ENCODE results near the gene SMYD3.

SMYD3 gene

GRCh38 chr1:245867738-245868137, 639.3 kb downstream of the SMYD3 start:
- Mint-ChIP-seq H3K27me3 (no peaks in the 10 kb centered on the region), H3K4me1 (no peaks in the 10 kb centered on the region), H3K4me3 (no peak overlapping the region), H3K27ac (no peak overlapping the region), H3K9me3 (no peaks in the 10 kb centered on the region), H3K36me3 (peaks cover 33% of the 10 kb centered on the region)
- DNase-seq (ENCODE audit: low spot score in 2 of 2) (no peak), ATAC-seq (ENCODE audit: low read depth) (no peak)

DNA sequence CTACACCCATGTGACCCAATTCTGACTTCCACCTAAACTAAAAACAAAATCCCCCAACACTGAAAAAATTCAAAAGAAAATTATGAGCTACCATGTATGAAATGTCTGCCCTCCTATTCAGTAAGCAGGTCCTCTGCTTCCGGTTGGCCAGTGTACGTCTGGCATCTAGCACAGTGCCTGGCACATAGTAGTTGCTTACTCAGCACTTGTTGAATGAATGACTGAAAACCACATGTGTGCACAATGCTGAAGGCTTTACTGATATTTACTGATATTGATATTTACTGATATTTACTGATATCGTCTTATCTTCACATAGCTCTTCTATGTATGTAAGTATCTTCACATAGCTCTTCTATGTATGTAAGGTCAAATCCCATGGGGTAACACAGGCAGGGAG, 642.2 kb downstream of the SMYD3 start:
- Mint-ChIP-seq H3K27me3 (no peaks in the 10 kb centered on the region), H3K9me3 (no peaks in the 10 kb centered on the region), H3K4me1 (no peaks in the 10 kb centered on the region), H3K36me3 (peaks cover 20% of the 10 kb centered on the region), H3K4me3 (no peak overlapping the region), H3K27ac (no peak overlapping the region)
- DNase-seq (ENCODE audit: low spot score in 2 of 2): no peak
- ATAC-seq (ENCODE audit: low read depth): no peak

DNA sequence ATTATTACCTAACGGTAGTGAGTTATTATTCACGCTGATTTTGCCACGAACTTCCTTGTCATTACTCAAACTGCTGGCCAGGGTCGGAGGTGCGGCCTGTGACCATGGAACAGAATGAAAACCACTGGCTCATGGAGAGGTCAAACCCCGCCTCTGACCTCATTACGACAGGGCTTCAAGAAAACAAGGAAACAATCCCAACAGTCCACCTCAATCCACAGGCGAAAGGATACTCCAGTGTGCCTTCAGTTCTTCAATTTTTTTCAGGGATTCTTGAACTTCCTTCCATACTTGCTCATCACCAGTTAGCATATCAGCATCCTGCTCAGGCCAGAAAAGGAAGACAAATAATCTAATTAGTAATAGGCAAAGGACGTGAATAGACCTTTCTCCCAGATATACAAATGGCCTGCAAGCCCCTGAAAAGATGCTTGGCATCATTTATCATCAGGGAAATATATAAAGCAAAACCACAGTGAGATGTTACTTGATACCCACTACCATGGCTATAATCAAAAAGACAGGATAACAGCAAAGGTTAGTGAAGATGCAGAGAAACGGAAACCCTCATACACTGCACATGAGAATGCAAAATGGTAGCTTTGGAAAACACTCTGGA, 643.4 kb downstream of the SMYD3 start:
- Mint-ChIP-seq H3K4me1 (no peaks in the 10 kb centered on the region), H3K27ac (no peak overlapping the region), H3K27me3 (no peaks in the 10 kb centered on the region), H3K4me3 (no peak overlapping the region), H3K9me3 (no peaks in the 10 kb centered on the region), H3K36me3 (peaks cover 20% of the 10 kb centered on the region)
- ATAC-seq (ENCODE audit: low read depth) (no peak), DNase-seq (ENCODE audit: low spot score in 2 of 2) (no peak)

DNA sequence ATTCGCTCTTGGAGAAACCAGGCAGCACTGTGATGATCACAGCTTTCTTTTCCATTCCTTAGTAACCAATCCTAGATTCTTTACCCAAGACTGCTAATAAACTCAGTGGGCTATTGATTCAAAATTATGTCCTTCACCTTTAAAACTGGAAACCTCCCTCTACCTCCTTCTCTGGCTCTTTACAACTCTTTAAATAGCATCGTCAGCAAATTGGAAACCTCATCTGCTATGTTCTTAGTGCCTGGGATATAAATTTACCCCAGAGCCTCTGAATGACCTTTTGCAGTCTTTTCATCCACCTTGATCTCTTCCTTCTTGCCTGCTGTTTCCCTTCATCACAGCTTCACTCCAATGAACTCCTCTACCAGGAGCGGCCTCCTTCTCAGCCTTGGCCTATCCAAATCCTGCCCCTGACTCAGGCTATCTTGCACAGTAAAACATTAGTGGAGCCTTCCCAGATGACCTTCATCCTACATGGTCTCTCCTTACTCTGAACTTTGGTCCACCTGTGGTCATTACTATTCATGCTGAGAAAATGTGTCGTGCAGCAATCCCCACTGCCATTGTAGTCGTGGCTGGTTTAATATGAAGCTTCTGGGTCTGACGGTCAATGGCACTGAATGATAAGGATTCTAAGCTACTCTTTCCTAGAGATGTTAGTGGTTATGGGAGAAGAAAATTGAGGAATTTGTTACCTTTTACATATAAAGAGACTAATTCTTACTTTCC, 644.1 kb downstream of the SMYD3 start:
- Mint-ChIP-seq H3K4me1 (no peaks in the 10 kb centered on the region), H3K27me3 (no peaks in the 10 kb centered on the region), H3K4me3 (no peak overlapping the region), H3K9me3 (no peaks in the 10 kb centered on the region), H3K36me3 (peaks cover 22% of the 10 kb centered on the region), H3K27ac (no peak overlapping the region)
- DNase-seq (ENCODE audit: low spot score in 2 of 2) (no peak), ATAC-seq (ENCODE audit: low read depth) (no peak)

GRCh38 chr1:245860657-245861544, 646.2 kb downstream of the SMYD3 start:
- H3K4me3 Mint-ChIP-seq: no peak overlapping the region
- no peaks in the 10 kb centered on the region for H3K27me3 Mint-ChIP-seq
- H3K9me3 Mint-ChIP-seq: no peaks in the 10 kb centered on the region
- no peak overlapping the region for H3K27ac Mint-ChIP-seq
- ATAC-seq (ENCODE audit: low read depth): no peak
- H3K36me3 Mint-ChIP-seq: peaks cover 32% of the 10 kb centered on the region
- DNase-seq (ENCODE audit: low spot score in 2 of 2): no peak
- no peaks in the 10 kb centered on the region for H3K4me1 Mint-ChIP-seq

DNA sequence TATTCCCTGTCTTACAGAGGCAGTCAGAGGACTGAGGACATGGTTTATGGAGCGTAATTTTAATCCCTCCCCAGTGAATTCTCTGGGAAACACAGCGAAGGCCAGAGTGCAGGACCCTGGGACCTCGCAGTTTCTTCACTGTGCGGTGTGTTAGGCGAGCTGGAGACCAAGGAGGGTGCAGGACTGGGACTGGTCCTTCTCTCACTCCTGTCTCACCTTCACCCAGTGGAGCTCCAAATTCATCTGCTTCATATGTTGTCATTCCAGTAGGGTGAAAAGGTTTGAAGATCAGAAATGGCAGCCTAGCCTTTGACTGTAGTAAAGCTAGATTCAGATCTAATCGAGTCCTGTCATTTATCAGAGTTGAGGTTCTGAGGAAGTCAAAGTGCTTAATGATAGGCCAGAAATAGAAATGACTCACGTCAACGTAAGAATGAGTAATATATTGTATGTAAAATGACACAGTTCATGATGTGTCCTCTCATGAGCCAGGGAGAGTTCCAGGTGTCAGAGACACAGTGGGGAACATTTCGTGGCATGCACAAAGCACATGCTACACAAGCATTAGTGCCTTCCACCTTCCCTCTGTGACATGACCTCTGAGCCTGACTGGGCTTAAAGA, 647.5 kb downstream of the SMYD3 start:
- peaks cover 34% of the 10 kb centered on the region for H3K36me3 Mint-ChIP-seq
- no peak overlapping the region for H3K27ac Mint-ChIP-seq
- H3K9me3 Mint-ChIP-seq: peaks cover under 1% of the 10 kb centered on the region
- no peaks in the 10 kb centered on the region for H3K4me1 Mint-ChIP-seq
- no peaks in the 10 kb centered on the region for H3K27me3 Mint-ChIP-seq
- ATAC-seq (ENCODE audit: low read depth) (no peak), DNase-seq (ENCODE audit: low spot score in 2 of 2) (no peak)
- no peak overlapping the region for H3K4me3 Mint-ChIP-seq

DNA sequence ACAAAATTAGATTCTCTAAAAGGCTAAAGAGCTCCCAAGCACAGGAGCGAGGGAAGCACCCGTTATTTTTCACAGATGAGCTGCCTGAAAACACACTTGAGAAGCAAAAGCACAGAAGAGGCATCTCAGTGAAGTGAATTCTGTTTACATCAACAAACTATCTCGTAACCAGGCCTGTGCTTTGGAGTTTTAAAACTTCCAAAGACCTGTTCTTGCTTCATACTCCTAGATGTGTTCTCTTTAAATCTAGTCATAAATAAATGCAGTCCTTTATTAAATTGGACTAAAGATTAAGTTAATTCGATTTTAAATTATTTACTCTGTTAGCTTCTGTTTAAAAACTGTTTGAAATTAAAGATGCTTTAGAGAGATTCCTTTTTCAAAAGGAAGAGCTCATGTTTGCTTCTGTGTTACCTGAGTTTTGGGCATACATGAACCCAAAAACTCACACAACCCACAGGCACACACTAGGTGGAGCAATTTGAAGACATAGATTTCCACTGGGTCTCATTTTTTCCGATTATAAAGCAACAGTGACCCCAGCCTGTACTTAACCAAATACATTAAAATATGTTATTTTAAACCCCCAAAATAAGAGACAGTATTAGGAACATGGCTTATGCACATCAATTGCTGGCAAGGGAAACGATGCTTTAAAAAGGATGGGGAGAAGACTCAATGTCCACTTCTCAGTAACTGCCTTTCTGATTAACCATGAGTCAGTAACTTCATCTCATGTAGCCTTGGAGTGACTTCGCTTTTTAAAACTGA, 648.2 kb downstream of the SMYD3 start:
- DNase-seq (ENCODE audit: low spot score in 2 of 2) (no peak), ATAC-seq (ENCODE audit: low read depth) (no peak)
- Mint-ChIP-seq H3K36me3 (peaks cover 38% of the 10 kb centered on the region), H3K4me3 (no peak overlapping the region), H3K27ac (no peak overlapping the region), H3K27me3 (no peaks in the 10 kb centered on the region), H3K4me1 (no peaks in the 10 kb centered on the region), H3K9me3 (peaks cover 3% of the 10 kb centered on the region)

DNA sequence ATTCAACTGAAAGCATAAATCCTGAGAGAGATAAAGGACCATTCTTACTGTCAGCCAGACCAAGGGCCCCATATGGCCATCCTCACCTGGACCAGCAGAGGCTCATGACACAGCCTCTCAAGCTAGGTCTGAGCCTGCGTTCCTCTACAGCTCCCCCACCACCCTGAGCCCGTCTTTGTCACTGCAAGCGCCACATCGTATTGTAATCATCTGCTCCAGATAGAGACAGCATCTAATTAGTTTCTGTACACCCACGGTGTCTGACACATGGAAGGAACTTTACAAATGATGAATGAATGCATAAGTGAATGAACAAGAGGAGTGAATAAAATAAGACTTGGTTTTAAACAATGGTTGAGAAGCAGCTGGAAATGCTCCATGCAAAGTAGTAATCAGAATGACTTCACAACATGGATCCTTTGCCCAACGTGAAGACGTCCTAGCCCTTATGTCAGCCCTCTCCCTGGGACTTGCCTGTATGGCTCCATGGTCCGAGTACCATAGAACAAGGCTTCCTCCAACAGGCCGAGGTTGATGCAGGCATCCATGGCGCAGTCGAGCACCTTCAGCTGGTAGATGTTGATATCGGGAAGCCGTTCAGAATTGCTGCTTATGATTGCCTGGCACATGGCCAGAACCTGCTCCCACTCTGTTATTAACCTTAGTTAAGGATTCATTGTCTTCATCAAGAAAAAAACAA, 648.9 kb downstream of the SMYD3 start:
- ATAC-seq (ENCODE audit: low read depth): no peak
- Mint-ChIP-seq H3K4me3 (no peak overlapping the region), H3K9me3 (peaks cover 3% of the 10 kb centered on the region), H3K36me3 (peaks cover 35% of the 10 kb centered on the region), H3K27me3 (no peaks in the 10 kb centered on the region), H3K27ac (no peak overlapping the region), H3K4me1 (no peaks in the 10 kb centered on the region)
- DNase-seq (ENCODE audit: low spot score in 2 of 2): no peak

DNA sequence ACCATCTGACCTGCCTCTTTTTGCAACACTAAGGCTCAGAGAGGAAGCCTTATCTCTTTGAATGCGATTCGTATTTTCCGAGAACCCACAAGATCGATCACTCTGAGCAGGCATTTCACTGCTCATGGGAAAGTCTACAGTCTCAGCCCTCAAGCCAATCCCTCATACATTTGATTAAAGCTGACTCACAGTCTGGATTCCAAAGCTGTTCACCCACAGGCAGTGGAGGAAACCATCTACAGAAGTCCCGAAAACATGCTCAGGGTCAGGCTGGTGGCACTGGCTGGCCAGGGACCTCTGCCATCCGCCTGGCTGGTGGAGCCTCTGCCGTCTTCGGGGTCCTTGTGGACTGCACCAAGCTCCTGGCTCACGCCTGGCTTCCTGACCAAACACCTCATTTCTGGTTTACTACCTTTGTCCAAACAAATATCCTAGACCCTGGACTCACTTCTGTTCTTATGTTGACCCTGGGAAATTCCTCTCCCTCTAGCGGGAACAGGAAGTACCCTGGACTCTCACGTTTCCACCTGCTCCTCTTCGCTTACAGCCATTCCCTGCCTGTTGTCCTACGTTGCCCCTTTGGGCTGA, 650.0 kb downstream of the SMYD3 start:
- Mint-ChIP-seq H3K4me1 (no peaks in the 10 kb centered on the region), H3K36me3 (peaks cover 32% of the 10 kb centered on the region), H3K27me3 (no peaks in the 10 kb centered on the region), H3K9me3 (peaks cover 3% of the 10 kb centered on the region), H3K27ac (no peak overlapping the region), H3K4me3 (no peak overlapping the region)
- ATAC-seq (ENCODE audit: low read depth) (no peak), DNase-seq (ENCODE audit: low spot score in 2 of 2) (no peak)

DNA sequence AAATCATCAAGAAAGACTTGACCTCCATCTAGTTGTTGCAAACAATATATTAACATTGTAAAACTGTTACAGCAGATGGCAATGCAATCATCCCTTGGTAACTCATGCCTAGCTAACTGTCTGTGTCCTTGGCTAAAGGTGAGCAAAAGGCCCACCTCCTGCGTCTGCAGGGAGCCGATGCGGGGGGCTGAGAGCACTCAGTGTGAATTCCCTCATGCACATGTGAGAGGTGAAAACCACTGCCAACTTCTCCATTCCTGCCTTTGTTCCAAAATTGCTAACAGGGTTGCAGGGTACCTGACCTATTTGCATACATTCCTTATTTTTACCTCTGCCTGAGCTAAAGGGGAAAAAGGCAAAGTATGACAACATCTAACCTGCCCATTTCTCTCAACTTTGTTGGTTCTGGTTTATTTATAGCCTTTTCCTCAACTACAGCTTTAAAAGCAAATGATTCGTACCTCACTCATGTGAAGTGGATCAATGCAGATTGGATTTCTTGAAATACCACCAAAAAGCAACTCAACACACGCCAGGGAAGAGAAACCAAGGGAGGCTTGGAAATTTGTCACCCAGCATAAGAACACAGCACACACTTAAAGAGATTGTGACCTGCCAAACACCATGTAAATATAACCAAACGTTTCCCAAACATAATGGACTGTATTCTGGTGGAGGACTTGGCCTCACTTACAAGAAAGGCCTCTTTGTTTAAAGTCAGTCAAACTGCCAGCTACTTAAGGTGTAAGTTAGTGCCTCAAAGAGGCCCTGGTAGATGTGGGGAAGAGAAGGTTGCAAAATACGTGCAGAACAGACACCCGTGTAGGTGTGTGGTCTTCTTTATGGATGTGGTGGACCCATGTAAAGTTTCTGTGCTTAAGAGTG, 651.0 kb downstream of the SMYD3 start:
- DNase-seq (ENCODE audit: low spot score in 2 of 2): no peak
- Mint-ChIP-seq H3K36me3 (peaks cover 33% of the 10 kb centered on the region), H3K27me3 (no peaks in the 10 kb centered on the region), H3K27ac (peak overlapping the region; percentile 18), H3K4me3 (no peak overlapping the region), H3K9me3 (peaks cover 3% of the 10 kb centered on the region), H3K4me1 (no peaks in the 10 kb centered on the region)
- no peak for ATAC-seq (ENCODE audit: low read depth)

- Mint-ChIP-seq H3K27me3 (no peaks in the 10 kb centered on the region), H3K4me3 (no peak overlapping the region), H3K27ac (no peak overlapping the region), H3K9me3 (peaks cover 3% of the 10 kb centered on the region), H3K36me3 (peaks cover 38% of the 10 kb centered on the region), H3K4me1 (no peaks in the 10 kb centered on the region)
- DNase-seq (ENCODE audit: low spot score in 2 of 2): no peak
- ATAC-seq (ENCODE audit: low read depth): no peak
Observed at GRCh38 chr1:245853291-245853690, 653.8 kb downstream of the SMYD3 start.

- no peak overlapping the region for H3K27ac Mint-ChIP-seq
- H3K4me3 Mint-ChIP-seq: no peak overlapping the region
- DNase-seq (ENCODE audit: low spot score in 2 of 2) (no peak), ATAC-seq (ENCODE audit: low read depth) (no peak)
- no peaks in the 10 kb centered on the region for H3K27me3 Mint-ChIP-seq
- H3K36me3 Mint-ChIP-seq: peaks cover 15% of the 10 kb centered on the region
- no peaks in the 10 kb centered on the region for H3K4me1 Mint-ChIP-seq
- no peaks in the 10 kb centered on the region for H3K9me3 Mint-ChIP-seq
Observed at GRCh38 chr1:245843101-245843500, 664.0 kb downstream of the SMYD3 start.
